HG02981 (cell line): Measurements from ENCODE around the gene SHISA5.
"Not testable (repeated sequence)": the region's sequence is repeated elsewhere in the genome, so short reads cannot be mapped to it uniquely, and the experiment has no call there.

ENCODE experiments used
- ATAC-seq: cut with Tn5 transposase; IDR thresholded peaks from one replicate; pipeline ENCODE4 v1.9.1; 2021; ENCODE audit warnings: mild to moderate bottlenecking, moderate library complexity; ENCODE audit not compliant: unreplicated experiment

The SHISA5 gene, protein sequence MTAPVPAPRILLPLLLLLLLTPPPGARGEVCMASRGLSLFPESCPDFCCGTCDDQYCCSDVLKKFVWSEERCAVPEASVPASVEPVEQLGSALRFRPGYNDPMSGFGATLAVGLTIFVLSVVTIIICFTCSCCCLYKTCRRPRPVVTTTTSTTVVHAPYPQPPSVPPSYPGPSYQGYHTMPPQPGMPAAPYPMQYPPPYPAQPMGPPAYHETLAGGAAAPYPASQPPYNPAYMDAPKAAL

DNA sequence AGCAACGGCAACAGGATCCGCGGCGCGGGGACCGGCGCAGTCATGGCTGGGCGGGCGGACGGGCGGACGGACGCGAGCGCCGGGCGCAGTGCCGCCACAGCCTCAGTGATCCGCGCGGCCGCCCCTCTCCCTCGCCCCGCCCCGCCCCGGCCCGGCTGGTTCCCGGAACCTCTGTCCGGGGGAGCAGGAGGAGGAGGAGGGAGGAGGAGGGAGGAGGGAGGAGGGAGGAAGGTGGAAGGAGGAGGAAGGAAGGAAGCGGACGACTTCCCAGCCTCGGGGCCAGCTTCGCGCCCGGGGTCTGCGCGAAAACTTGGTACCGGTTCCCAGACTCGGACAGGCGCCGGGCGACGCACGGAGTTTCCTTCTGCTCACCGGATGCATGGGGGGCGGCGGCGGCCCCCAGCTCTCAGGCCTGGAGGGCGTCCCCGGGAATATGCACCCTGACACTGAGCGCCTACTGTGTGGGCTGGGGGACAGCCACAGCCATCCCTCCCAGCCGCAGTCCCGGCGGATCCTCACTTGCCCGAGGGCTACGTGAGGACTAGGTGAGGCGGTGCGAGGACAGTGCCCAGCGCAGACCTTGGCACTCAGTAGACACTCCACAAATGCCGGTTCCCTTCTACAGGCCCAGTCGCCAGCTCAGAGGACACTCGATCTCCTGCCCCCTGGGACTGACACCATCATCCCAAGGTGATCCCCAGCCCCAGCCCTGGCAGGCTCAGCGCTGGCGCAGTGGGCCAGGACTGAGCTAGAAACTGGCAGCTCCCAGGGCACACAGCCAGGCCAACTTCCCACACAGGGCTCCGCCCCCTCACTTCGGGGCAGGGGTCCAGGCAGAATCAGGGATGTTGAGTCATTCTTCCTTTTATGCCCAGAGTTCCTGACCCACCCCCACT lies at the start of gene SHISA5:
Gene SHISA5, minus strand, starts transcription at position 124 of the 896 bp plus-strand sequence. Its CDS starts 80 bp downstream, at position 44.
- no peak for ATAC-seq

DNA sequence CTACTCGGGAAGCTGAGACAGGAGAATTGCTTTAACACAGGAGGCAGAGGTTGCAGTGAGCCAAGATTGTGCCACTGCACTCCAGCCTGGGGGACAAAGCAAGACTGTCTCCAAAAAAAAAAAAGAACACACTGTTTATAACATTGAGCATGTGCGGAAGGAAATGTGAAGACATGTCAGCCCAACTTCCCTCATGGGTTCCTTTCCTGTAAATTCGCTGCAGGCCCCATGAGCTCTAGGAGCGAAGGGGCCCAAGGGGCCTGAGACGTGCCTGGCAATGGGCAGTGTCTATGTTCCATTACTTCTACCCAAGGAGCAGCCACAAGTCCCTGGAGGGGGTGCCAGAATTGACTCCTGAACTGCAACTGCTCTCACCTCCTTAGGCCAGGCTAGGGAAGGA lies 49.4 kb upstream of the SHISA5 start:
- ATAC-seq: no peak

DNA sequence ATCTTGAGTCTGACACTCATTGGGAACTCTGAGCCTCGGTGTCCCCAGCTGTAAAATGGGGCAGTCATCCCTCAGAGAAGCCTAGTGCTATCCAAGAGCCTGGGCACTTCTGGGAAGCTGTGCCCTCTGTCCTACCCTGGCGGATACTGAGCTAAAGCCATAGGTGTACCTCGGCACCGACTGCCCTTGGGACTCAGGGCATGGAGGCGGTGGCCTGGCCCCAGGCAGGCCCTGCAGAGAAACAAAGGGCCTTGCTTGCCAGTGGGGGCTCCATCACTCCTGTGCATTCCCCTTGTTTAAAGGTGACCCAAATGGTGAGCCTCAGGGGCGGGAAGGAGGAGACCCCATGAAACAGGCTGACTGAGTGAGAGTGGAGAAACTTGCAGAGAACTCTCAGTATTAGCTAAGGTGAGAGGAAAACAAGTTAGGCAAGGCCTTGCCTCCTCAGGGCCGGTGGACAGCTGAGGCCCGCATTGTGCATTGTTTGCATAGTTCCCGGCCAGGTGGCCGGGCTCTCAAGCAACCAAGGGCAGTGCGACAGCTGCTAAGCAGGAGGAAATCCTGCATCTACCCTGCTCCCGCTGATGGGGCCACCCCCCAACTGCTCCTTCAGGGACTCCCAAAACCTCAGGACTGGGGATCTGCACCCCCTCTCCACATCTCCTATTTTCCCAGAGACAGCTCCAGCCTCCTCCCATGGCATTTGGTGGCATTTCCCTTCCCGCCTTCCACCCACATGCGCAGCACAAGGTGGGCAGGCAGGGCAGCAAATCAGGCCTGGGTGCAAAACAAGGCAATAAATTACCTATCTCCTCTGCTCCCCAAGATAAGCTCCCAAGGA lies 48.4 kb upstream of the SHISA5 start:
- ATAC-seq: no peak

DNA sequence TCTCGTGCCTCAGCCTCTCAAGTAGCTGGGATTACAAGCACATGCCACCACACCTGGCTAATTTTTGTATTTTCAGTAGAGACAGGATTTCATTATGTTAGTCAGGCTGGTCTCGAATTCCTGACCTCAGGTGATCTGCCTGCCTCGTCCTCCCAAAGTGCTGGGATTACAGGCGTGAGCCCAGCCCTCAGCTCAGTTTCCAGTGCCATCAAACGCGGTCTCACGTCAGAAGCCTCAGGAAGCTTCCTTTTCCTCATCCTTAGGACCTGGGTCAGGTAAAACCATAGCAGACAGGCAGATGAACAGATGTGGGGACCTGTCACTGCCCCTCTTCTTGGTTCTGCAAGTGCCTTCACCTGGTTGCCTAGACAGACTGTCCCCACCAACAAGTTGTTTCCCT lies 47.7 kb upstream of the SHISA5 start:
- ATAC-seq: not testable (repeated sequence)

DNA sequence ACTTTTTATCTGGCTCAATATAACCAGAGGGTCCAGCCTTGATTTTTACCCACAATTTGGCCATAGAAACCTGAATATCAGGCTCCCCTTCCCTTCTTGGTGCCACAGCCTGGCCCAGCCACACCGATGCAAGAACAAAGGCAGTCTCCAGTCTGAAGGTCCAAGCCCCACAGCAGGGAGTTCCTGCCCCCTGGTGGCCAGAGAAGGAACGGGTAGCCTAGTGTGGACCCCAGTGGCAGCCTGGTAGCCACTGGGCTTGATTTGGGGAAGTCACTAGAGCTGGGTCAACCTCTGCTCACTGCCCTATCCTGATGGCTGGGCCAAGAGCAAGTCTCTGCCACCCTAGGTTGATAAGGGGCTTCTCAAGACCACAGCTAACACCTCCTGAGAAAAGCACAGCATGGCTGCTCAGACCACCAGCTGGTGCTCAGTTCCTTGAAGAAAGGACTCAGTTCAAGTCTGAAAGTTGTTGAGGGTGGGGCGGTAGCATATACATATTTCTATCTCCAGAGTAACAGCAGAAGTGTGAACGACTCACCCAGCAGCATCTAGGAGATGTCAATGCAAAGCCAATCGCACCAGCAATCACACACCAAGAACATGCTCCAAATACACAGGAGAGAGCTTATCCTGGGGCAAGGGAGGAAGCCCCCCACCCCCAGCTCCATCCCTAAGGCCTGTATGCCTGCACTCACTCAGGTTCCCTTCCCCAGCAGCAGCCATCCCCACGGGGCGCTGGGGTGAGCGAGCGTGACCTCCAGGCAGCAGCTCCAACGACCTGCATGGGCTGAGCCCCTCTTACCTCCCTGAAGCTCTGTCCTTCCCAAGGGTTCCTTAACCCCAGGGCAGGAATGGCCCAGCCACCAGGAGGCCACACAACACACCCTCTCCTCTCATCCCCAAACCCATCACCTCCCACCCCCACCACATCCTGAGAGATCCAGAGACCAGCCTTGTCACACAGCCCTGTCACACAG lies 45.0 kb upstream of the SHISA5 start:
- peak; percentile 63 for ATAC-seq

DNA sequence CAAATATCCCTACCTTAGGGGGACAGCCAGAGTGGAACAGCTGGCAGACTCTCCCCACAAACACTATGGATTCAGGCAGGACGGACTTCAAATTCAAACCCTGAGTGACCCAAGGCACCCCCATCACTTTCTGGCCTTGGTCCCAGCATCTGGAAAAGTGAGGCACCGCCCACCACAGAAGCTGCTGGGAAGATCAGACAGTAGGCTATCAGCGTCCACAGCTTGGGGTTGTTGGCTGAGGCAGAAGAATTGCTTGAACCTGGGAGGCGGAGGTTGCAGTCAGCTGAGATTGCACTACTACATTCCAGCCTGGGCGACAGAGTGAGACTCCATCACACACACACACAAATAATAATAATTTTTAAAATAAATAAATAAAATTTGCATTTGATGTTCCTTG lies 44.2 kb upstream of the SHISA5 start:
- no peak for ATAC-seq

DNA sequence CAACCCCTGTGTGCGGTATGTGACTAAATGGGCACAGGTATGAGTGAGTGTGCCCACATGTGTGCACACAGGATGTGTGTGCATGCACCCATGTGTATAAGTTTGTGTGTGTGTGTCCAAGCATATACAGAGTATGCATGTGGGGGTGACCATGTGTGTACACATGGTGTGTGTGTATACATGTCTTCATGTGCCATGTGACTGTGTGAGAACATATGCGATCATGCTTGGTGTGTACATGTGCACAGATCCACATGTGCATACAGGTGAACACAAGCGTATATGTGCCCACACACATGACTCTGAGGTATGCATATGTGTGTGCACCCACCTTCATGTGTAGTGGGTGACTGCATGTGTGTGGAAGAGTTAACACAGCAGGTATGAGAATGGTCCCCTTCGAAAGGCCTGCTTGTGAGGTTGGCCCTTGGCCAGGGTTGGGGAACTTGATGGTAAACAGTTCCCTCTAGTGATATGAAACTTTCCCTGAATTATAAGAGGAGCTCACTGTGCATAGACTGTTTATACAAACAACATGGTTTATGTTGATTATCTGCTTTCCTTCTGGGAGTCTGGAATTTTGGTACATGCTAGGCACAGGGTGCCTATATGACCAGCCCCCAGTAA lies 42.3 kb upstream of the SHISA5 start:
- no peak for ATAC-seq

DNA sequence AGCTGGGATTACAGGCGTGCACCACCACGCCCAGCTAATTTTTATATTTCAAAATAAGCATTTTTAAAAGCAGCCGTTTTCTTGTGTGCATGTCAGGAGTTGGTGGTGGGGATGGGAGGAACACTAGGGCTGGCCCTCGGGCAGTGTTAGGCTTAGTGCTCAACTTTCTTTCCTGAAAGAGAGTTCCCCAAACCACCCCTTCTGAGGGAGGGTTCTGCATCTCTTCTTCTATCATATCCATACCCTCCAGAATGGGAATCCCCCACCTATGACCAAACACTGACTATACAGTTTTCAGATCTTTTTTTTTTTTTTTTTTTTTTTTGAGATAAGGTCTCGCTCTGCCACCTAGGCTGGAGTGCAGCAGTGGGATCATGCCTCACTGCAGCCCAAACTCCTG lies 40.2 kb upstream of the SHISA5 start:
- no peak for ATAC-seq

DNA sequence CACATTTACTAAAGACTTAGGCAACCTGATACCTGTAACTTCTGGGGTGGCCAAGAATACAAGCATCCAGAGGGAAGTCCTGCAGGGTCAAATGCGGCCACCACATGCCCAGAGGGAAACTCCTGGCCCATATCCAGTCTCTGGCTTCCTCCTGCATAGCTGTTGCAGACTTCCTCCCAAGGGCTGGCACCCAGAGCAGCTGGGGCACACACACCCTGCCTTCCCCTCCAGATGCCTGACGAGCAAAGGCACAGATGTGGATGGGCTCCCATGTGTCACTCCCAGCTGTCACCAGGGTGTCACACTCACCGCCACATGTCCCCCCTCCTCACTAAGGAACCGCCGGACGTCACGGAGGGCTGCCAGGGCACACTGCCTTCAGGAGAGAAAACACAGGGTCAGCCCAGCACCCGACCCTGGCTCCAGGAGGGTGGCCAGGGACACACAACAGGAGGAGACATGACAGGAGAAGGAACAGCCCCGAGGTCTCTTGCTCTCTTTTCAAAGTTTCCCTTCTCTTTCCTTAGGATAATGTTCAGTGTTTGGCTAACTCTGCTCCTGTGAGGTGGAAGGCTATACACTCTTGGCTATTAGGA lies 39.4 kb upstream of the SHISA5 start:
- no peak for ATAC-seq

DNA sequence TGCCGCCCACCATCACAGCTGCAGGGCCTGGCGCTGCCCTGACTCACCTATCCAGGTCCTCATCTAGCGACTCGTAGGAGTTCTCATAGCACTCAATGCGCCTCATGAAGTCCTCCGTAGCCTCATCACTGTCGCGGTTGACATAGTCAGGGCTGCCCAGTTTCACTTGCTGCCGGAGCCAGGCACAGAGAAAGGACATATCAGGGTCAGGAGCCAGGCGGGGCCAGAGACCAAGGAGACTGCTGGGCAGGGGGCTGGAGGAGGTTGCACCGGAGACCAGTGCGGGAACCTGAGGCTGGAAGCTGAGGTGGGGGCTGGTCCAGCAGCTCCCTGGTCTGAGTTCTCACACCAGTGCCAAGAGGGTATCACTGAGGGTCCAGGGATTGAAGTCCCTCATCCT lies 34.5 kb upstream of the SHISA5 start:
- no peak for ATAC-seq

DNA sequence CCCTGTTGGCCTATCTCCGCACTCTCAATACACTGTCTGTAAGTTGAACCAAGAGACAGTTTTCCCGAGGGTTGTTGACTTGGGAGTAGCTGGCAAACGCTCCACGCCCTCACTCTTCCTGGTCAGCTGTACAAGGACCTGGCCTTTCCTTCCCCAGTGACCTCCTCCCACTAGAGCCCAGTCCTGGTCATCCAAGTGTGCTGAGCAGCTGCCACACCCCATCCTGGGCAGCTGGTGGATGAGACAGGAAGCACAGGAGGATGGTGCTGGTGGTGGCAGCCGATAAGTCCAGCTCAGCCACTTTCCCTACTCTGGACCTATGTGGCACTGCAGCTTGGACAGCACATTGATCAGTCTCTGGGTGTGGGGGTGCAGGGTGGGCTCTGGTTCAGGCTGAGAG lies 32.8 kb upstream of the SHISA5 start:
- ATAC-seq: no peak

DNA sequence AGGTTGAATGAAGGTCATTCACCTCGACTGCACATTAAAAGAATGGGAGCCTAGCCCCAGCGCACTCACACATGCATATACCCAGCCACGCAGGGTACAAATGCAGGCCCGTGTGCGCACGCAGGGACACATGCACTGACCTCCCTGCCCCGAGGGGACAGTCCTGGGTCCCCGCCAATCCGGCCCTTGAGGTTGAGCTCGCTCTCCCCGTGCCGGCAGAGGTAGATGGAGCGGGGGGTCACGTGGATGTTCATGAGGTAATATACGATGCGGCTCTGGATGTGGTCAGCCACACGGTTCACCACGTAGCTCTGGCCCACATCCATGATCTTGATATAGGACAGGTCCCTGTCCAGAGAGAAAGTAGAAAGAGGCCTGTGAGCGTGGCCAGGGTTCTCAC lies 32.1 kb upstream of the SHISA5 start:
- no peak for ATAC-seq

DNA sequence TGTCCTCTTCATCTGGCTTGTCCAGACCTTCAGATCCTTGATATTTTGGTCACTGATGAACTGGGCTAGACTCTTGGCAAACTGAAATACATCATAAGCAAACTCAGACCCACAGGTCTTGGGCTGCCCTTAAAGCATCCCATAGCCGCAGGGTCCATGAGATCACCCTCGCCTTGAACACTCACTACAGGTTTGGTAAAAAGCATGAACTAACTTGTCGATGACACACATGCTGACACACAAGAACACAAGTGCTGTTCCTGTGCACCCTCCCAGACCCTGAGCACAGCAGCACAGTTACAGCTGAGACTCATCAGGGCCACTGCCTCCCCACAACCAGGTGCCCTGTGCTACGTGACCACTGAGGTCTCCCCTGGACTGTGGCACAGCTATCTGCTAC lies 31.6 kb upstream of the SHISA5 start:
- ATAC-seq: no peak

DNA sequence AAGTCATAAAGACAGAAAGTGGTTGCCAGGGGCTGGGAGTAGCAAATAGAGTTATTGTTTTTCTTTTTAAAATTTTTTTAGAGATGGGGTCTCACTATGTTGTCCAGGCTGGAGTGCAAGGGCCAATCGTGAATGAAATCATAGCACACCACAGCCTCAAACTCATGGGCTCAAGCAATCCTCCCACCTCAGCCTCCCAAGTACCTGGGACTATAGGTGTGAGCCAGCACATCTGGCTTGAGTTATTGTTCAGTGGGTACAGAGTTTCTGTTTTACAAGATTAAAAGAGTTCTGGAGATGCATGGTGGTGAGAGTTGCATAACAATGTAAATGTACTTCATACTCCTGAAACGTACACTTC lies 29.0 kb upstream of the SHISA5 start:
- ATAC-seq: no peak

DNA sequence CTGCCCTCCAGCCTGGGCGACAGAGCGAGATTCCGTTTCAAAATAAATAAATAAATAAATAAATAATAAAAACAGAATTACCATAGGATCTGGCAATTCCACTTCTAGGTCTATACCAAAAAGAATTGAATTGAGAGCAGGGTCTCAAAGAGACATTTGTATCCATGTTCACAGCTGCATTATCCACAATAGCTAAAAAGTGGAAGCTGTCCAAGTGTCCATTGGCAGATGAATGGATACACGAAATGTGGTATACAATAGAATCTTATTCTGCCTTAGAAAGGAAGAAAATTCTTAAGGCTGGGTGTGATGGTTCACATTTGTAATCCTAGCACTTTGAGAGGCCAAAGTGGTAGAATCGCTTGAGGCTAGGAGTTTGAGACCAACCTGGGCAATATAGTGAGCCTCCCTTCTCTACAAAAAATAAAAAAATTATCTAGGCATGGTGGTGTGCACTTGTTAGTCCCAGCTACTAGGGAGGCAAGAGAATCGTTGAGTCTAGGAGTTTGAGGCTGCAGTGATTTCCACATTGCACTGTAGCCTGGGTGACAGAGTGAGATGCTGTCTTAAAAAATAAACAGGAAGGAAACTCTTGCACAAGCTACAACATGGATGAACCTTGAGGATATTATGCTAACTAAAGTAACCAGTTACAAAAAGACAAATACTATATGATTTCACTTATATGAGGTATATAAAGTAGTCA lies 28.4 kb upstream of the SHISA5 start:
- ATAC-seq: no peak

DNA sequence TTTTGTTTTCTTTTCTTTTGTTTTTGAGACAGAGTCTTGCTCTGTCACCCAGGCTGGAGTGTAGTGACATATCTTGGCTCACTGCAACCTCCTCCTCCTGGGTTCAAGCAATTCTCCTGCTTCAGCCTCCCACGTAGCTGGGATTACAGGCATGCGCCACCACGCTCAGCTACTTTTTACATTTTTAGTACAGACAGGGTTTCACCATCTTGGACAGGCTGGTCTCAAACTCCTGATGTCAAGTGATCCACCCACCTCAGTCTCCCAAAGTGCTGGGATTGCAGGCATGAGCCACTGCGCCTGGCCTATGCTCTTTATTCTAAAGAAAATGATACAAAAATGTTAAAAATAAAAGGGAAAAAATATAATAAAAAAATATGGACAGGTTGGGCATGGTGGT lies 26.7 kb upstream of the SHISA5 start:
- not testable (repeated sequence) for ATAC-seq

DNA sequence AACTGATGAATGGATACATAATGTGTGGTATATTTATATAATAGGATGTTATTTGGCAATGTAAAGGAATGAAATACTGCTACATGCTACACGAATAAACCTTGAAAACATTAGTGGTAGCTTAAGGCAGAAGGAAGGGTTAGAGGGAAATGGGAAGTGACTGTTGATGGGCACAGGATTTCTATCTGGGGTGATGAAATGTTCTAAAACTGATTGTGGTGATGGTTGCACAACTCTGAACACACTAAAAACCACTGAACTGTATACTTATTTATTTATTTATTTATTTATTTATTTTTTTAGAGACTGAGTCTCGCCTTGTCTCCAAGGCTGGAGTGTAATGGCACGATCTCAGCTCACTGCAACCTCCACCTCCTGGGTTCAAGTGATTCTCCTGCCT lies 24.8 kb upstream of the SHISA5 start:
- ATAC-seq: no peak

DNA sequence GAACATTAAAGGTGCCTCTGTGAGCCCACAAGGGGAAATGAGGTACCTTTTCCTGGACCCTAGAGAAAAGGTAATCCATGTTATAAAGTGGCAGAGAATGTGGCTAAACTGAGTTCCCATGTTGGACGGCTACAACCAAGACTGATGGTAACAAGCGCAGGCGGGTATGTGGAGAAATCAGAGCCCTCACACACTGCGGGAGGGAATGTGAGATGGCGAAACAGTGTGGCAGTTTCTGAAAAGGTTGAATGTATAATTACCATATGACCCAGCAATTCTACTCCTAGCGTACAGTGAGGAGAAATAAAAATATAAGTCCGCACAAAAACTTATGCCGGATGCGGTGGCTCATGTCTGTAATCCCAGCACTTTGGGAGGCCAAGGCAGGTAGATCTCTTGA lies 24.1 kb upstream of the SHISA5 start:
- no peak for ATAC-seq

DNA sequence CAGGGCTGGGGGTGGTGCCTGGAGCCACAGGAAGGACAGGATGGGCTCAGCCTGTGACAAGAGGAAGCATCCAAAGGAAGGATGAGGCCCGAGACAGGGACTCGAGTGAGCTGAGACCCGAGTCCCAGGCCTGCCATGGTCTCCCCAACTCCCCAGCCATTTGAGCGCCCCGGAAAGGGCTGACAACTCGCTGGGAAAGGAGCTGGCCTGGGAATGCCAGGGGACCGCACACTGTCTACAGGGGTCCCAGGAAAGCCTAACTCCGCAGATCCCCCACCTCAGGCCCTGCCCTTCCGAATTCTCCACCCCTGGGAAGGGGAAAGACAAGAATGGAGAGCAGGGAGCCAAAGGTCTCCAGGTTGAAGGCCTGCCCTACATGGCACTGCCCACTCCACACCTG lies 21.0 kb upstream of the SHISA5 start:
- no peak for ATAC-seq
